GF-D8 (cell line): Measurements from ENCODE around the gene PRXL2B.
A peak's percentile ranks its signal among the peaks of the same experiment; 100 is the strongest.

Source experiments
- DNase-seq: peaks from one replicate; lab custom pipeline; 2025; lab: John Stamatoyannopoulos, UW

Gene PRXL2B

DNA sequence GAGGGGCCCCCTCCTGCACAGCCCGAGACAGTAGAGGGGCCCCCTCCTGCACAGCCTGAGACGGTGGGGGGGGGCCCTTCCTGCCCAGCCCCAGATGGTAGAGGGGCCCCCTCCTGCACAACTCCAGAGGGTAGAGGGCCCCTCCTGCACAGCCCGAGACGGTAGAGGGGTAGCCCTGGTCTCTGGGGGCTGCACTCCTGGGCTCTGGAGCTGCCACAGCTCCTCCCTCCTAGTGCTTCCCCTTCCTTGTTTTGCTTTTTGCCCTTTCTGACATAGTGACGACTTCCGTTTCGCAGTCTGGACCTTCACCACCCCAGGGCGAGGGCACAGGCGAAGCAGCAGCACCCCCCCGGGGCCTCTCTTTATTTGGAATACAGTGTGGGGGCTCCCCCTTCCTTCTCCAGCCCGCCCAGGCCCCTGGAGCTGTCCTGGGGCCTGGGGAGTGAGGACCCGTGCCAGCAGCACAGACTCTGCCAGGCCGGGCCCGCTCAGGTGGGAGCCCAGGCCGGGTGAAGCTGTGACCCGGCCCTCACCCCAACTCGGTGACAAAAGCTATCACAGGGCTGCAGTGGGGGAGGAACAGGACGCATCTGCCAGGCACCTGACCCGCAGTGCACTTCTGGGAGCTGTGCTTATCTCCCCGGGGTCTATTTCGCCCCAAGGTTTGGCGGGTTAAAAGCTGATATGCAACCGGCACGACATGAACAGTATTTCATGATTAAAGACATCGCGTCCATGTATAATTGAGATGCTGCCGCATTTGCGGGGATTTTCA, 1.1 kb upstream of the PRXL2B start:
- peak; percentile 60 for DNase-seq

- DNase-seq: no peak
Measured at GRCh38 chr1:2587071-2587859, 688 bp downstream of the PRXL2B start.

GRCh38 chr1:2587860-2588571, 1.4 kb downstream of the PRXL2B start:
- no peak for DNase-seq

- no peak for DNase-seq
Measured at GRCh38 chr1:2588661-2589430, 2.3 kb downstream of the PRXL2B start.

DNA sequence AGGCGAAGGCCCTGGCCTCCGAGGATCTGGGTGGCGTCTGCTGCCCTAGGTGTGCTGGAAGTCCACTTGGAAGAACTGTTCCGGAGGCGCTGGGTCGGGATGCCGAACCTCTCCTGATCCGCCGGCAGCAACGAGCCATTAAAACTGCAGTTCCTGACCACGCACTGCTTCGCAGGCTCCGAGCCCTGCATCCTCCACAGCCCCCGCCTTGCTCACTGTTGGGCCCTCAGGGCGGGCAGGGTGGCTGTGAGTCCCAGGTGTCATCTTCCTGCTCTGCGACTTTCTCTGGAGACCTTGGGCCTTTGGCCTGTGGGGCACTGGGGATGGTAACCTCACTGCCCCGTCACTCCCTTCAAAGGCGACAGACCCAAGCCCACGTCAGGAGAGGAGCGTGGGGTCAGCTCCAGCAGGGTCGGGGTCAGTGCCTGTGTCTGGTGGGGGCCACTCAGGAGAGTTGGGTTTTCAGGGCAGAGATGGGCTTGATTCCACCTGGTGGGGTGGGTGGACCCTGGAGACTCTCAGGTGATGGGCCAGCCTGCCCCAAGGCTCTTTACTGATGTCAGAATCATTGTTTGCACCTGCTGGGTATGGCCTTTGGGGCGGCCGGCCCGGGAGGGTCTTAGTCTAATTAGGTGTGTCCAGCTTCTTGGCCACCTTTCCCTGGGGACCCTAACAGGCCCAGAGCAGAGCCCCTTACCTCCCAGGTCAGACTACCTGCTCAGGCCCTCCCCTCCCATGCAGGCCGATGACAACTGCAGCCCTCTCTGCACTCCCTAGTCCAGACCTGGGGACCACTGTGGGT, 3.1 kb downstream of the PRXL2B start:
- no peak for DNase-seq

DNA sequence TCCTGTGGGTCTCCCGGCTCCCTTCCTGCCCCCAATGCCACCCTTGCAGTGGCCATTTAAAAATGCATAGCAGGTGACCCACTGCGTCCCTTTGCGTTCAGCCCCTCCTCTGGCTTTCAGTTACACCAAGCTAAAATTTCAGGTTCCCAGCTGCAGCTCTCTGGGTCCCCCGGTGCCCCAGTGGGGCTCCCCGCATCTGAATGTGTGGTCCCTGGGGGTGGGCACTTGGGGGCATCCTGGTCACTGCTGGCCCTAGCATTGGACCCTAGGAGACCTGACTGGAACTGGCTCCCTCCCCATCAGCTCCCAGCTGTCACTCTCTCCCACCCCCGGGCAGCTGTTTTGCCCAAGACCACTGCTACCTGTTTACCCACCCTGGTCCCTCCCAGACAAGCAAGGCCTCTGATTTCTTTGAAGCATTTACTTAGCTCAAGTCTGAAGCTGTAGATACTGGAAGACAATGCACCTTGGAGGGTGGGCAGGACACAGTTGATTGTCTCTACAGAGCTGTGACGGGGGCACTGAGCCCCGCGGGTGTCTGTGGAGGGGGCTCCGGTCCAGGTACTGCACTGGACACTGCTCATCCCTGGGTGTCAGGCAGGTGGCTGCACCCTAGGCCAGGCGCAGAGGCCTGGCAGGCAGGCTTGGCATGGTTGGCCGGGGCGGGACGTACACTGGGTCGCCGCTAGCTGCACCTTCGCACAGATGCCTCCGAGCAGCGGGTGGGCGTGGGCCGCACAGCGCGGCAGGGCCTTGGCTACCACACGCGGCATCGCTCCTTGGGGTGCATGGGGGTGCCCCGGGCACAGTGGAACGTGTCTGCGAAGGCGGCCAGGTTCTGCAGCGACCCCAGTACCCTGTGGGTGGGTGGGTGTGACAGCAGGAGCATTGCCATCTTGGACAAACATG, 3.9 kb downstream of the PRXL2B start:
- no peak for DNase-seq

DNA sequence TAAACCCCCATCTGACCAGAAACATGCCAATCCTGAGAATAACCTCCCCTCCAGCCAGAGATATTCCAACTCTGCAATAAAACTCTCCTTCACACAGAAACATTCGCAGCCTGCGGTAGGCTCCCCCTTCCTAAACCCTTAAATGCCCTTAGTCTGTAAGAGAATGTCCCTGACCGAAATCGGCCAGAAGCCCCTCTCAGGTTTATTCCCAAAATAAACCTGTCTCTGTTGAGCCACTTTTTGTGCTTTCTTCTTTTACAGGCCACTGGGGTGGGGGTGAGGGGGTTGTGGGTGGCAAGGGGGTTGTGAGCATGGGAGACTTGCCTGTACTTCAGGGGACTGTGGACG, 4.6 kb downstream of the PRXL2B start:
- no peak for DNase-seq

DNA sequence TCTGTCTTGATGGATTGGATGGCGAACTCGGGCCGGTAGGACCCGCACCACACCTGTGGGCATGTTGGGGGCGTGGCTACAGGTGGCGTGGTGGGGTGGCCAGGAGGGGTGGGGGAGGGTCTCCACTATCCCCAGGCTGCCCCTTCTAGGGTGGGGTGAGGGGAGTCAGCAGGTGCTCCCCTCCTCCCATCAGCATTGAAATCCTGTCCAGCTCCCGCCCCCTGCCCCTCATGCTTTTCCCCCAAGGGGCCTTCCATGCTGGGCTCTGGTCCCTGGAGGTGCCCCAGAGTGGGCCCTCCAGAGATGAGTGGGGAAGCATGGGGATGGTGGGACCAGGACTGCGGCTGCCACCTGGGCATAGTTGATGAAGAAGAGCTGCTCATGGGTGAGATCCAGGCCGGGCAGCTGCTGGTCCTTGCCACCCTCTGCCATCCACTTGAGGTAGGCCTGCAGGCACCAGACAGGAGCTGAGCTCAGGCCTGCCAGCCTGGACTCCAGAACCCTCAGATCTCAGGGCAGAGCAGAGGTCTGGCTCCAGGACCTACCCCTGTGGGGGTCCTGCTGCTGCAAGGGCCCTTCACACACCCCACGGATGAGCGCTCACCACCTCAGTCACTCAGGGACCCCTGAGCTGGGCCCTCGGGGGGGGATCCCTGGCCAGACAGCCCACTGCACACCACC, 5.1 kb downstream of the PRXL2B start:
- DNase-seq: no peak

GRCh38 chr1:2592672-2593071, 6.1 kb downstream of the PRXL2B start:
- peak; percentile 8 for DNase-seq

GRCh38 chr1:2593251-2593878, 6.8 kb downstream of the PRXL2B start:
- DNase-seq: no peak

- no peak for DNase-seq
Measured at GRCh38 chr1:2594001-2594640, 7.5 kb downstream of the PRXL2B start.

- DNase-seq: no peak
Measured at GRCh38 chr1:2594641-2595131, 8.1 kb downstream of the PRXL2B start.

DNA sequence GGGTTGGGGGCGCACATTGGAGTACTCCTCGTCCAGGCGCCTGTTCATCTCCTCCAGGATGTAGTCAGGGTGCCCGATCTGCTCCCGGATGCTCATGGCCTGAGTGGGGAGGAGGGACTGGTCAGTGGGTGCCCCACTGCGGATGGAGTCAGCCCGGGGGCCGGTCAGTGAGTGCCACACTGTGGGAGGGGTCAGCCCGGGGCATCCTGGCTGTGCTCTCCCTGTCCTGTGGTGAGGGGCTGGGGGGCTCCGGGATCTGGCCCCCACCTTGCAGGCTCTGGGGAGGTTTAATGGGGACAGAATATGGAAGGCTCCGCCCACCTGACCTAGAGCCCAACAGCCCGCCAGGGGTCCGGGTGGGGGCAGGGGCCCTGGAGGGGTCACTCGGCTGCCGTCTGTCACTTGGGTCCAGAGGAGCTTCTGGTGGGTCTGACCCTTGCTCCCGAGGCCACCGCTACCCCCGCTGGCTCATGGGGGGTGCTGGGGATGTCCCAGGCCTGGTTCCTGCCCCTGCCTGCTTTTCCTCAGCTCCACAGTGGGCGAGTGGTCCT, 8.8 kb downstream of the PRXL2B start:
- DNase-seq: no peak

GRCh38 chr1:2595812-2596529, 9.4 kb downstream of the PRXL2B start:
- no peak for DNase-seq

- no peak for DNase-seq
Measured at GRCh38 chr1:2596530-2597333, 10.2 kb downstream of the PRXL2B start.
